ENCODE results near the gene GRIA3. TPM values are rescaled to one million over a fixed set of nuclear protein-coding genes. Genes with fewer than 3 reads are reported as not detected.

The GRIA3 gene
- total RNA-seq, 1 experiment from 2014 or later: 3.8 TPM

- TF ChIP-seq IRF2 (CRISPR knock-in tag; IDR thresholded peaks at IDR 0.05; ENCODE audit: borderline replicate concordance, low read depth): no peak
- no peak for TF ChIP-seq ZBTB21 (CRISPR knock-in tag; IDR thresholded peaks at IDR 0.05; ENCODE audit: borderline replicate concordance)
- no peak for TF ChIP-seq NFE2L1 (CRISPR knock-in tag; IDR thresholded peaks at IDR 0.05)
- no peak for TF ChIP-seq FOXK1 (CRISPR knock-in tag; IDR thresholded peaks at IDR 0.05)
- TF ChIP-seq TCF7 (CRISPR knock-in tag; IDR thresholded peaks at IDR 0.05; ENCODE audit: low read depth): no peak
- no peak for TF ChIP-seq OVOL2 (CRISPR knock-in tag; IDR thresholded peaks at IDR 0.05; ENCODE audit: borderline replicate concordance)
- TF ChIP-seq GTF2I (CRISPR knock-in tag; conservative IDR thresholded peaks at IDR 0.05): no peak
- no peak for TF ChIP-seq SMAD4 (CRISPR knock-in tag; IDR thresholded peaks at IDR 0.05)
- TF ChIP-seq NFYB (CRISPR knock-in tag; conservative IDR thresholded peaks at IDR 0.05; ENCODE audit: low read depth): no peak
Measured at GRCh38 chrX:123237271-123237670, 53.2 kb downstream of the GRIA3 start (continued).

GRCh38 chrX:123254457-123254856 lies 70.4 kb downstream of the GRIA3 start:
- H3K9me3 Mint-ChIP-seq: no peaks in the 10 kb centered on the region

More at GRCh38 chrX:123254457-123254856, 70.4 kb downstream of the GRIA3 start:
- ChIA-PET CTCF (no interaction called here), POLR2A (no interaction called here)
- ATAC-seq (no peak), DNase-seq (ENCODE audit: low spot score) (no peak)
- peaks cover under 1% of the 10 kb centered on the region; the same call in 1 of the 2 replicates for H3K27me3 Mint-ChIP-seq (ENCODE audit: low read depth)
- no peak overlapping the region for H3K4me3 Mint-ChIP-seq
- H3K4me1 Mint-ChIP-seq: no peaks in the 10 kb centered on the region
- no peak for TF ChIP-seq MLX (CRISPR knock-in tag; IDR thresholded peaks at IDR 0.05)
- TF ChIP-seq CTCF (IDR thresholded peaks at IDR 0.05): no peak
- no peak for TF ChIP-seq PRDM15 (CRISPR knock-in tag; IDR thresholded peaks at IDR 0.05)
- no peak for TF ChIP-seq RORB (CRISPR knock-in tag; IDR thresholded peaks at IDR 0.05)
- TF ChIP-seq ZBTB21 (CRISPR knock-in tag; IDR thresholded peaks at IDR 0.05; ENCODE audit: borderline replicate concordance): no peak
- no peak for TF ChIP-seq TEAD4 (CRISPR knock-in tag; IDR thresholded peaks at IDR 0.05)
- no peak for TF ChIP-seq ZNF317 (CRISPR knock-in tag; IDR thresholded peaks at IDR 0.05; ENCODE audit: borderline replicate concordance, low read depth)
- no peak for TF ChIP-seq GRHL2 (CRISPR knock-in tag; IDR thresholded peaks at IDR 0.05; ENCODE audit: insufficient replicate concordance, severe bottlenecking)
- no peak overlapping the region for H3K27ac Mint-ChIP-seq
- no peaks in the 10 kb centered on the region; the same call in 1 of the 2 replicates for H3K36me3 Mint-ChIP-seq
